HG03280 (cell line): Measurements from ENCODE around the gene CTDSP2.
"Not testable (repeated sequence)": the region's sequence is repeated elsewhere in the genome, so short reads cannot be mapped to it uniquely, and the experiment has no call there.

Experiments
- ATAC-seq: cut with Tn5 transposase; IDR thresholded peaks from one replicate; pipeline ENCODE4 v1.9.1; 2021; ENCODE audit warnings: mild to moderate bottlenecking, moderate library complexity; ENCODE audit not compliant: unreplicated experiment

Gene CTDSP2

DNA sequence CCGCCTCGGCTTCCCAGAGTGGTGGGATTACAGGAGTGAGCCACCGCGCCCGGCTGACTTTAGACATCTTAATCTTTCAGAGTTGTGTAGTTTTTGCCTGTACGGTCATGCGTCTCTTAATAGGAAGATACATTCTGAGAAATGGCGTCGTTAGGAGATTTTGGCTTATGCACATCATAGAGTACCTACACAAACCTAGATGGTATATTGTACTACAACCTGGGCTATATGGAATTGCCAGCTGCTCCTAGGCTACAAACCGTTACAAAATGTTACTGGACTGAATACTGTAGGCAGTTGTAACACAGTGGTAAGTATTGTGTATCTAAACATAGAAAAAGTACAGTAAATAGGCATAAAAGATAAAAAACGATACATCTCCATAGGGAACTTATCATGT, 62.7 kb downstream of the CTDSP2 start:
- no peak for ATAC-seq

DNA sequence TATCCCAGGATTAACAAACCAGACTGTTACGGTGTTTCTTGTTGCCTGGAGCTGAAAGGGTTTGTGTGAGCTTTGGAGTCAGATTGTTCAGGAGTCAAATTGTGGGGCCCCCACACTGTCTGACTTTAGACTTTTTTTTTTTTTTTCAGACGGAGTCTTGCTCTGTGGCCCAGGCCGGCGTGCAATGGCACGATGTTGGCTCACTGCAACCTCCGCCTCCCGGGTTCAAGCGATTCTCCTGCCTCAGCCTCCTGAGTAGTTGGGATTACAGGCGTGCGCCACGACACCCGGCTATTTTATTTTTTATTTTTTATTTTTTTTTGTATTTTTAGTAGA, 63.1 kb downstream of the CTDSP2 start:
- no peak for ATAC-seq

DNA sequence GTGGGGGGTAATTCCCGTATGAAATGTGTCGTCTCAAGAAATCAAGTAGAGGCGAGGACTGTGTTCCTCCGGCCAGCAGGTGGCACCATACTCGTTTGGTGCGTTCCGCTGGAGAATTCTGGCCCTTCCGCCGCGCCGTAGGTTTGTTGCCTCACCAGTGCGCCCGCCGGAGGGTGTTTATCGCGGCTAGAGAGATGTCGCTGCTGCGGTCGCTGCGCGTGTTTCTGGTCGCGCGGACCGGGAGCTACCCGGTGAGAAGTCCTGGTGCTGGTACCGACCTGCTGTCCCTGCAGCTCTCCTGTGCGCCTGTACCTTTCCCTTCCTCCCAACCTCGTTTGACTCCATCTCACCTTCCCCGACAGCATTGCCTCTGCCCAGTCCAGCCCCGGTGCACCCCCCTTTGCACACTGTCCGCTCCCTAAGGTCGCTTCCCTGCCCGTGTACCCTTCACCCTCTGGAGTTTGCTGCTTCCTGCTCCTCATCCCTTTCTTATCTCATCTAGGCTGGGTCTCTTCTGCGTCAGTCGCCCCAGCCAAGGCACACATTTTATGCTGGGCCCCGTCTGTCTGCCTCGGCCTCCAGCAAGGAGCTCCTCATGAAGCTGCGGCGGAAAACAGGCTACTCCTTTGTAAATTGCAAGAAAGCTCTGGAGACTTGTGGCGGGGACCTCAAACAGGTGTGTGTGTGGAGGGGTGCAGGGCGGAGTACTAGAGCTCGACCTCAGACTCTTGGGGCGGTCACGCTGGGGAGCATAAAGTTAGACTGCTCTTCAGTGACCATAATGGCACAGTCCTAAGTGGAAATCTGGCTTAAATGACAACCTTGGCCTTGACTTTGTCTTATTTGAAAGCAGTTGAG, 63.7 kb downstream of the CTDSP2 start, which contains the start of gene TSFM:
TSFM (plus strand) TSS at position 180 of the 858 bp plus-strand sequence; CDS start at position 195, 15 bp downstream.
- ATAC-seq: peak; percentile 86

DNA sequence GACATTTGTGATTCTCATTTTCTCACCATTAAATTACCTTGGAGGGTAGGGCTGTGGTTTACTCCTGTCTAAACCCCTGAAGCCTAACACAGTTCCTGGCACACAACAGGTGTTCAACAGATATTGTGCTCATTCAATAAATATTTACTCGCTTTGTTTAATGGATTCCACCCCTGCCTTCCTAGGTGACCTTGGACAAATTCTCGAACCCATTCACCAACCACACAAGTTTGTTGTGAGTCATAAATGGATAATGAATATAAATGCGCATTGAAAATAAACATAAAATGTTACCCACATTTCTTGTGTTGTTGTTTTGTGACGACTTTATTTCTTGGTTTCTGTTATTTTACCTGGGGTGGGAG, 64.3 kb downstream of the CTDSP2 start:
- ATAC-seq: peak; percentile 11

DNA sequence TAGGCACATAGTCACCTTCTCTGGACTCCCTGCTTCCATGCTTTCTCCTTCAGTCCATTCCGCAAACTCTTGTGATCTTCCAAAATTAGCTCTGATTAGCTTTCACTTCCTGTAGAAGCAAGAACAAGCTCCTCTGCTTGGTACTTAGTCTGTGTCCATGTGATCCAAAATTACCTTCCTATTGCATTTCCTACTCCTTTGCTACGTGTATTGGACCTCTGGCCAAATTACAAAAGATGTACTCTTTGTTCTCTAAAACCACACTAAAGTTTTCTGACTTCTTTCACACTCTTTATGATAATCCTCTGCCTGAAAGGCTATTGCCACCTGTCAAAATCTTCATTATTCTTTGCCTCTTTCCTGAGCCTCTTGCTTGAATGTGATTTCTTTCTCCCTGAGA, 64.7 kb downstream of the CTDSP2 start:
- ATAC-seq: no peak

DNA sequence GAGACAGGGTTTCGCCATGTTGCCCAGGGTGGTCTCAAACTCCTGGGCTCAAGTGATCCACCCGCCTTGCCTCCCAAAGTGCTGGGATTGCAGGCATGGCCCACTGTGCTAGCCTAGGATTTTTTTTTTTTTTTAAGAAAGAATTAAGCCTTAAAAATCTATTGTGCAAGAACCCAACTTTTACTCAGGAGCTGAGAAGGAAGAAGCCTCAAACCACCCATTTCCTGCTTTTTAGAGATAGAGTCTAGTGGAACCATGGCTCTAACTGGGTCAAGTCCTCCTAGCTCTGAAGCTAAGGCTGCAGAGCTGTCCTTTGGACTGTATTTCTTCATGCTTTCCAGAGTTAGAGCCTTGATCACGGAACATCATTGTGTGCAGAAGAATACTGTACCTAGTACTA, 65.3 kb downstream of the CTDSP2 start:
- no peak for ATAC-seq

DNA sequence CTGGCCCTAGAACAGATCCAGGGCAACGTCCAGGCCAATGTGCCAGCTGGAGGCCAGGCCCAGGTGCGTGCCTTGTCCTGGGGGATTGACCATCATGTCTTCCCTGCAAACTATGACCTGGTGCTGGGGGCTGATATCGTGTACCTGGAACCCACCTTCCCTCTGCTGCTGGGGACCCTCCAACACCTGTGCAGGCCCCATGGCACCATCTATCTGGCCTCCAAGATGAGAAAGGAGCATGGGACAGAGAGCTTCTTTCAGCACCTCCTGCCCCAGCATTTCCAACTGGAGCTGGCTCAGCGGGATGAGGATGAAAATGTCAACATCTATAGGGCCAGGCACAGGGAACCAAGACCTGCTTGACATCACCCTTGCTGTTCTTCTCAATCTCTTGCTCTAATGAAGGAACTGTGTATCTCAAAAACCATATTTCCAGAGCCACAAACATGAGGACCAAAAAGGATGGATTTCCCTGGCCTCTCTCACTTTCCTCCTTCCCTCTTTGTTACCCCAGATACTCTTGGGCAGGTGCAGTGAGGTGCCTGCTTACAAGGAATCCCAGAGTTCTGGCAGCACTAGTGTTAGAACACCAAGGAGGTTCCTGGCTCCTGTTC, 66.1 kb downstream of the CTDSP2 start:
- ATAC-seq: no peak

DNA sequence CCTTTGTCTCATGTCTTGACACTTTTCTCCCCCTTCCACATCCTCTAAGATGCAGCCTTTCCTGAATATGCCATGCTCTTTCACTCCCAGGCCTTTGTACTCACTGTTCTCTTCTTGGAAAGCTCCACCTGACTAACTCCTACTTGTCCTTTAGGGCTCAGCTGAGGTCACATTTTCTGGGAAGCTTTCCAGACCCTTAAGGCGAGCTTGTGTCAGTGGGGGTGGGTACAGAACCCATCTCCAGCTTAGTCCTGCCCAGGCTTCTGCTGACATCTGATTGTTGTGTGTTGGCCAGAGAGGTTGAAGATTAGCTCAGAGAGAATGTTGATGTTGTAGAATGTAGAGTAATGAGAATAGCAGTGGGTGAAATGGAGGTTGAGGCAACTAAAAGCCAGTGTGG, 66.8 kb downstream of the CTDSP2 start:
- no peak for ATAC-seq

DNA sequence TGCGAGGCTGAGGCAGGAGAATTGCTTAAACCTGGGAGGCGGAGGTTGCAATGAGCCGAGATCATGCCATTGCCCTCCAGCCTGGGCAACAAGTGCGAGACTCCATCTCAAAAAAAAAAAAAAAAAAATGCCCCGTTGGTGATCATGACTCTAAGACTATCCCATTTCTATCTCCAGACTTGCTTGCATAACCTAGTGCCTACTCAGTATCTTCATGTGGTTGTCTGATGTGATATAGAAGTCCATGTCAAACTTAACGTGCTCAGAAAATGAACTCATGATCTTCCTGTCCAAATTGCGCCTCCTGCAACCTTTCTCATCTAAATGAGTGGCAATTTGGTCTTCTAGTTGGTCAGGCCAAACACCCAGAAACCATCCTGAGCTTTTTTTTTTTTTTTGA, 68.6 kb downstream of the CTDSP2 start:
- no peak for ATAC-seq

DNA sequence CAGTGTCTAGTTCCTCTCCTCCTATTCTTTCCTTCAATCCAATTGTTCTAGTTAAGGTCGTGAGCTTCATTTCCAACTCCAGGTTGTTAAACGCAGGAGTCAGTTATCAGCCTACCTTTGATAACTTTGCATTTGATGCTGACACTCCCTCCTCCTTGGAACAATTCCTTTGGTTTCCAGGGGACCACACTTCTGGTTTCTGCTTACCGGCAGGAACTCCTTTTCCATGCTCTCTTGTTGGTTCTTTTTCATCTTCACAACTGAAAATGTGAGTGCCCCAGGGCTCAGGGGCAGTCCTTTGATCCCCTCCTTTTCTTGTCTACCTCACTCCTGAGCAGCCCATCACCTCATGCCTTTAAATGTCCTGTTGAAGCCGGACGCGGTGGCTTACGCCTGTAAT, 69.2 kb downstream of the CTDSP2 start:
- no peak for ATAC-seq

DNA sequence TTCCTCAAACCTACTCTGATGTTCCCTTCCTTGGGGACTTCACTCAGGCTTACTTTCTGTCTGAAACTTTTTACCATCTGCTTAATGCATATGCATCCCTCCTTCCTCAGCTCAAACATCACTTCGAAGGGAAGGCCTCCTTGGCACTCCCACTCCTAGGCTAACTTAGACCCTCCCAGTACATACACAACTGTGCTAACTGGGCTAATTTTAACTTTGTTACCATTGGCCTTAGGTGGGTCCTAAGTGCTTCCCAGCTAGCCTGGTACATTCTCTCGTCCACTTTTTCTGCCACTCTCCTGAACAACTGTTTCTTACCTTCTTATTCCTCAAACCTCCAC, 70.3 kb downstream of the CTDSP2 start:
- ATAC-seq: no peak

DNA sequence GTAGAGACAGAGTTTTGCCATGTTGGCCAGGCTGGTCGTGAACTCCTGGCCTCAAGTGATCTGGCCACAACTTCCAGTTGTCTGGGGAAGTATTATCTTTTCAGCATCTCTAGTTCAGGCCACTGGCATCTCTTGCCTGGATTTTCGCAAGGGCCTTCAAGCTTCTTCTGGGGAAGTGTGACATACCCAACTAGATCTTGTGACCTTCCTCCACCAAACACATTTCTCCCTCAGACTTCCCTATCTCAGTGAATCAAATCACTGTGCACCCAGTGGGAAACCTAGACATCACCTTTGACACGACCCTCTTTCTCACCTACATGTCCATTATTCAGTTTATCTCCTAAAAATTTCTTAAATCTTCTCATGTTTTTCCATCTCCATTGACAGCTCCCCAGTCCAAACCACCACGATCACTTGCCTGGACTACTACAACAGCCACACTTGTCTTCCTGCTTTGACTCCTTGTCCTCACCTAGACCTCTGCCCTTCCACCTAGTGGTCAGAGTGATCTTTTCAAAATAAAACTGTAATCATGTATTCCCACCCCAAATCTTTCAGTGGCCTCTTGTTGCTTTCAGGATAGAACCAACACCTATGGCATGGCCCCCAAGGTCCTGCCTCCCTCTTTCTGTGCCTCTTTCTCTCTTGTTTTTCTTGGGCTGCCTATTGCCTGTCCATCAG, 70.8 kb downstream of the CTDSP2 start:
- ATAC-seq: no peak

DNA sequence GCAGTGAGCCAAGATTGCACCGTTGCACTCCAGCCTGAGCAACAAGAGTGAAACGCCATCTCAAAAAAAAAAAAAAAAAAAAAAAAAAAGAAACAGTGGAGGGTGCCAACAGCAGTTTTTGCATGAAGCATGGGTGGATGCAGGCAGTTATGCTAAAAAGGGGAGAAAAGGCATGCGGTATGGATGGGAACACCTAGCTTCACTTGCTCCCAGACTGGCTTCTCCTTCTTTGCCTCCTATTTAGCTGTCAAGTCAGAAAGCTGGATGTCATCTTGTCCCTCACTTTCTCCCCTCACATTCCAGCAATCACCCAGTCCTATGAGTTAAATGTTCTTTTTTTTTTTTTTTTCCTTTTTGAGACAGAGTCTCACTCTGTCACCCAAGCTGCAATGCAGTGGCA, 71.5 kb downstream of the CTDSP2 start:
- no peak for ATAC-seq

DNA sequence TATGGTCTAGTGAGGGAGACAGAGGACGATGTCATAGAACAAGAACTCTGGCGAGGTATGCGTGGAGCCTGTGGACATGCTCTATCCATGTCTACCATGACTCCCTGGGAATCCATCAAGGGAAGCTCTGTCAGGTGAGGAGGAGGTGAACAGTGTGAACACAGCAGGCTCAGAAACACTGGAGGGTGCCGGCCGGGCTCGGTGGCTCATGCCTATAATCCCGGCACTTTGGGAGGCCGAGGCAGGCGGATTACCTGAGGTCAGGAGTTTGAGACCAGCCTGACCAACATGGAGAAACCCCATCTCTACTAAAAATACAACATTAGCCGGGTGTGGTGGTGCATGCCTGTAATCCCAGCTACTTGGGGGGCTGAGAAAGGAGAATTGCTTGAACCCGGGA, 71.9 kb downstream of the CTDSP2 start:
- ATAC-seq: not testable (repeated sequence)

DNA sequence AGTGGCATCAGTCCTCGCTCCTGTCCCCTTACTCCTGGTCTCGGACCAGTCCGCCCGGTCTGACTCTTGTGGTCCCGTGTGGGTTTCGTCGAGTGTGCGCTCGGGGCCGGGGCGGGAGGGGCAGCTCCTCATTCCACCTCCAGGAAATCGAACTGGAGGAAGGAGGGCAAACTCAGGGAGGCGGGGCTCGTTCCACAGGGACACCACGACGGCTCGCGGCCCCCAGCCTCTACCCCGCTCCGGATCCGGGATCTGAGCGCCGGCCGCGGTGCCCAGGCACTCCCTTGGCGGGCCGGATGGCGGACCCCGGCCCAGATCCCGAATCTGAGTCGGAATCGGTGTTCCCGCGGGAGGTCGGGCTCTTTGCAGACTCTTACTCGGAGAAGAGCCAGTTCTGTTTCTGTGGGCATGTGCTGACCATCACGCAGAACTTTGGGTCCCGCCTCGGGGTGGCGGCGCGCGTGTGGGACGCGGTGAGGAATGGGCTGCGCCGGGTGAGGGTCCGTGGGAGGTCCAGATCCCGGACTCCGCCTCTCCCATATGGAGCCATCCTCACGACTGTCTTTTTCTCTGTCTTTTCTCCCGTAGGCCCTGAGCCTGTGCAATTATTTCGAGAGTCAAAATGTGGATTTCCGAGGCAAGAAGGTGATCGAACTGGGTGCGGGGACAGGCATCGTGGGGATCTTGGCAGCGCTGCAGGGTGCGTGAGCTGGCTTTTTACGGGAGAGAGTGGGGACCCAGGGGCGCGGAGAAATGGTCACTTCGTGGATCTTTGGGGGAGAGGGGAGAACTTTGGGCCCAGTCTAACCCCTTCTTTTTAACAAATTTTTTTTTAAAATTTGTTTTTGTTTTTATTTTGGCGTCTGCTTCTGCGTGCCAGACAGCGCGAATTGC, 73.9 kb downstream of the CTDSP2 start, which contains the start of gene EEF1AKMT3:
EEF1AKMT3 (plus strand) TSS at position 186 of the 894 bp plus-strand sequence; CDS start at position 297, 111 bp downstream.
- ATAC-seq: peak; percentile 15

DNA sequence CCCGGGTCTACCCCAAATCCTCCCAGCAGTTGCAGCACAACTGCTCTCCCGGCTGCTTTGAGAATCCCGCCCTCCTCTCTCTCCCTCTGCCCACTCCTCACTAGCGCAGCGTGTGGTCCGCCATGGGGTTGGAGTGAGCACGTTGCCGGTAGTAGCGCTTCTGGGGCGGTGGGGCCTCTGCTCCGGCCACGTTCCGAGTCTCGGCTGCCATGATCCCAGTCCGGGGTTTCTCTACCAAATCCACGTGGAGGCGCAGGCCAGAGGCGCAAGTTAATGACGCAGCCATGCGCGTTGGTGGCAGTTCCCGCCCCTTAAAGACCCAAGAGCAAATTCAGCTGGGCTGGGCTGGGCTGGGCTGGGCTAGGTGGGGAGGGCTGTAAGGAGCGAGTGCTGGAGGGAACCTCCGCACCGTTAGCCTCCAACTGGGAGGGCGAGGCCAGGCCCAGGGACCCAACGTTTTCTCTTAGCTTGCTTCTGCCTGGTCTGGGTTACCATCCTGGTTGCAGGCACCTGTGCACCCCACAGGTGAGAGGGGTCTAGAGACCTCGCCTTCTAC, 74.6 kb downstream of the CTDSP2 start, which contains the start of gene METTL1:
METTL1 (minus strand) TSS at position 233 of the 556 bp plus-strand sequence; CDS start at position 211, 22 bp downstream.
- peak; percentile 78 for ATAC-seq

DNA sequence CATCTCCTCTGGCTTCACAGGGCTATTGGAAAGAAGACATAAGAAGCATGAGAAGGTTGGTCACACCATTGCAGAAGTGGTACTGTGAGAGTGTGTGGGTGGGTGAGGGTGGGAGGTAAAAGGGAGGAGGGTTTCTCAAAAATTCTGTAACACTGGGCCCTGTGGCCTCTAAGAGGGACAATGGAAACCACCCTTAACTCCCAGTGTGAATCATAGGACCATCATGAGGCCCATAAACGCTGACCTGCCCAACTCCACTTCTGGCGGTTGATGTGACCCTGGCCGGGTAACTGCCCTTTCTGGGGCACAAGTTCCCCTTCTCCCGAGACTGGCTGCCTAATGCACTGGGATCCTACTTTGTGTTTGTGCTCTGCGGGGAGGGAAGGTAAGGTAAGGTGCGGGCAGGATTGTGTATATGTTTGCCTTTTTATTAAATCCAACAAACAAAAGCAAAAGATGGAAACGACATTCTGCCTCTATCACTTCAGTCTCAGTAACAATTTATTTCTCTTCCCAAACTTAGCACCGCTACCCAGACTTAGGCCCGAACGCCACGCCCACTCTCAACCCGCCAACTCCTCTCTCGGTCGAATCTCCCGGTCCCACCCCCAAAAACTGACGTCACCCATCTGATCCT, 75.2 kb downstream of the CTDSP2 start:
- peak; percentile 73 for ATAC-seq

DNA sequence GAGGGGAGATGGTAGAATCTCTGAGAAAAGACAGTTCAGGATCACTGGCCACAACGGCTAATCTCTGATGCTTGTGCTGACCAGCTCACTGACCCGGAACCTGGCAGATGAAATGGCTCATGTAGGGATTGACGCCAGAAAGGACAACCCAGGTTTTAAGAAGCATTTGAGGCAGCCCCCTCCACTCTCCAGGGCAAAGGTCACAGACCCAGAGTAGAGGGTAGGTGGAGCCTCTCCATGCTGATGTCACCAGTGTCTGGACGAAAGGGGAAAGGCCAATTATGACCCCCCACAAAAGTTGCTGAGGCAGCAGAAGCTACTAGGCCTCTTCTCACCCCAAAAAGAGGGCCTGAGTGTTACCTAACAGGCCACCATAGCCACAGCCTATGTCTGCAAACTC, 75.8 kb downstream of the CTDSP2 start:
- no peak for ATAC-seq
